GM21723 (cell line): ENCODE measurements around the gene PKMYT1.
A peak's percentile ranks its signal among the peaks of the same experiment; 100 is the strongest.

Experiments
- ATAC-seq: cut with Tn5 transposase; IDR thresholded peaks from one replicate; pipeline ENCODE4 v1.9.1; 2021; ENCODE audit warnings: mild to moderate bottlenecking, moderate library complexity; ENCODE audit not compliant: unreplicated experiment

Gene PKMYT1

DNA sequence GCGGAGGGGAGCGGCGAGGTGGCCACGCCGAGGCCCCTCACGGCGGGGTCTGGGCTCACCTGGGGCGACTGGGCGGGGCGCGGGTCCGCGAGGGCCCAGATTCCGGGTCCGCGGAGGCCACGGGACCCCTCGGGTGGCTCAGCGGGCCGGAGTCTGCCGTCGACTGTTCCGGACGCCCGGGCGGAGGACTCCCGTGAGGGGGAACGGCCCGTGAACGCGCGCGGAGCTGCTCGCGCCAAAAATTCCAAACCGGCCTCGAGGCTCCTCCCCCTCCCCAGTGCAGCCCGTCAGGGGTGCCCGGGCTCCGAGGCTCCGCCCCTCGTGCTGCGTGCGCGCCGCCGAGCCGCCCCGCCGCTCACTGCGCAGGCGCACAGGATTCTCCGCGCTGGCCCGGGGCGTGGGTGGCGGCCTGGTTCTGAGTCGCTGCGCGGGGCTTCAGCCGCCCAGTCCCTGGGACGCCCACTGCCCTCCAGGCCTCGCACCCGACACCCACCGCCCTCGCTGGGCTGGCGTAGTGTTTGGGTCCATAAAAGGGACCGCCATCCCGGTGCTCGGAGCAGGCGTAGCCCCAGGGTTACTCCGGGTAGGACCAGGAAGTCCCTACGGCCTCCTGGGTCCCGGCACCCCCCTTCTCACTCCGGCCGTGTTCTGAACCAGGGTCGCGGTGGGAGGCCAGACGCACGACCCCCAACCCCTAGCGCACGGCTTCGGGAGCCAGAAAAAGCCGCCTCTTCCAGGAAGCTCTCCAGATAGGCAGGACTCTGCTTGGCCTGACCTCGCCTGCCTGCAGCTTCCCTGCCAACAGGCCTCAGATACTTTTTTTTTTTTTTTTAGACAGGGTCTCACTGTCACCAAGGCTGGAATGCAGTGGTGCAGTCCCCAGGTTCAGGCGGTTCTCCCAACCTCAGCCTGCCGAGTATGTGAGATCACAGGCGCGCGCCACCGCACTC lies at the start of gene PKMYT1:
PKMYT1 (minus strand) TSS at position 220 of the 950 bp plus-strand sequence. CDS start 789 bp downstream, outside the sequence.
- peak; percentile 62 for ATAC-seq

DNA sequence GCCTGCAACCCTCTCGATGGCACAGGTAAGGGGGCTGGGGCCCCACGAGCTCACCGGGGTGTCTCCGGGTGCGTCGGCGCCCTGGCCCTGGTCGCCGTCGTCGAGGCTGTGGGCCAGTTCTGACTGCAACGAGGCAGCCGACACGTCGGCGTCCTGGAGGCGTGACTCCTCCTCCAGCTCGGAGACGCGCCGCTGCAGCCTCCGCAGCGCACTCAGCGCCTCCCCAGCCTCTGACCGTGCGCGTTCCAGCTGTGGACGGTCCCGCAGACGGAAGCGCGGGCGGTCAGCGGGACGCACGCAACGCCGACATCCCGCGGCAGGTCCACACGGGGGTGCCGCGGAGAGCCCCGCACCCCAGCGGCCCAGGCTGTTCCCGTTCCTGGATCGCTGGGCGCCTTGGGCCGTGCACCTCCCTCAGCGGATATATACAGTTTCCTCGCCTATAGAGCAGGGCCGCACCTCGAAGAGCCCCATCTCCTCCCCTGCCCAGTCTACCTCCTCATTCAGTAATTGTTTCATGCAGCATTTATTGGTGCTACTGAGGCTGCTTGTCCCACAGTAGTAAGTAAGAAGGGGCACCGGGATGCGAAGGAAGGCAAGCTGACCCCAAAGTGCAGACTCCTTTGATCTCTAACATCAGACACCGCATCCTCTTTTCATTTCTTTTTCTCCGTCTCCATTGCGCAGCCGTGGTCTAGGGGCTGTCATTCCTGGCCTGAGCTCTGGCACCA lies 49.4 kb upstream of the PKMYT1 start:
- no peak for ATAC-seq

DNA sequence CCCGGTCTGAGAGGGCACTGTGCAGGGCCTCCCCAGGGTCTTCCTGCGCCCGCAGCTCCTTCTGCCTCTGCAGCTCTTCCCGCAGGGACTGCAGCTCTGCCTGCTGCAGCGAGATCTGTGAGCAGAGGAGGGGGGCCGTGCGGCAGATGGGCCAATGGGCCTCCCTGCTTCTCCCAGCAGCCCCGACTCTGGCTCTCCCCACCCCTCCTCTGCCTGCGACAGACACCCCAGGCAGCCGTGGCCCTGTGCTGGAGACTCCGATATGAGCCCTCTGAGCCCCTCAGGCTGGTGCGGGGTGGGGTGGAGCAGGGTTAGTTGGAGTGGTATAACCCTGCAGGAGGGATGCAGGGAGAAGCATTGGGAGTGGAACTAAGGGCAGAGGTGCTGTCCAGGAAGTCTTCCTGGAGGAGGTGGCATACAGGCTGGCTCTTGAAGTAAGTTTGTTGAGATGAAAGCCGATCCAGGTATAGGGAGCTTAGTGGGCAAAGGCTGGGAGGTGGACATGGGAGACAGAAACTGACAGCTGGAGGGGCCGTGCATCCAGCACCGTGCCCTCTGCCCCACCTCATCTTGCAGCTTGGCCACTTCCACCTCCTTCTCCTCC lies 48.6 kb upstream of the PKMYT1 start:
- no peak for ATAC-seq

DNA sequence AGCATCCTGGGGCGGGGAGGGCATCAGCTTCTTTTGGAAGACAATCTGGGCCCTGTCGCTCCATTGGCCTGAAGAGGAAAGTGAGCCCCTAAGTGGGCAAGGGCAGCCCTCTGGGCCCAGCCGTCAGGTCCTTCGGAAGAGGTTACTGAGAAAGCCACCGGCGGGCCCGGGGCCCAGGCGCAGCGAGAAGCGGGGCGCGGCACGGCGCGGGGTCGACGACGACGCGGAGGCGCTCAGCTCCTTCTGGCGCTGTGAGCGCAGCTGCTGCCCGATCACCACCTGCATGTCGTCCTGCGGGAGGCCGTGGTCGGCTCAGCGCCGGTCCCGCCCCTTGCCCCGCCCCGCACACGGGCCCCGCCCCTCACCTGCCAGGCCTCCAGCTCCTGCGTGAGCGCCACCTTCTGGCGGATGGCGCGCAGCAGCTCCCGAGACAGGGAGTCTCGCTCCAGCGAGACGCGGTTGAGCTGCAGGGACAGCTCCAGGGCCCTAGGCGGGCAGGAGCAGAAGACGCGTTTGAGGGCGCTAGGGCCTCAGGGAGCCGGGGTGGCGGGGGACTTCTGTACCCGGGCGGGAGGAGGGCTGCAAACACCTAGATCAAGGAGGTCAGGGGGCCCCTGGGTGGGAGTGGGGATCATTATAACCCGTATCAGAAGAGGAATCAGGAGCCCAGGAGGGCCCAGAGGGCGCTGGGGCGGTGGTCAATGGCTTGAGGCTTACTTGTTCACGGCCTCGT lies 47.9 kb upstream of the PKMYT1 start:
- no peak for ATAC-seq

DNA sequence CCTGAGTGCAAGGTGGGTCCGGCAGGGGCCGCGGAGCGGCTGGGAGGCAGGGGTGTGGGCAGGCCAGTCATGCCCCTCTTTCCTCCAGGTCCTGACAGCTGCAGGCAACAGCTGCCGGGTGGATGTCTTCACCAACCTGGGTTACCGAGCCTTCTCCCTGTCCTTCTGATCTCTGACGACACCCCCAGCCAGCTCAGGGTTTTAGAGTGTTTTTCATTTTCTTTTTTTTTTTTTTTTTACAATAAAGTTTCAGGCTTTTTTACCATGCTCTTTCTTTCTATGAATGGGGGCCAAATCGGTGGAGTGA lies 47.2 kb upstream of the PKMYT1 start:
- no peak for ATAC-seq

DNA sequence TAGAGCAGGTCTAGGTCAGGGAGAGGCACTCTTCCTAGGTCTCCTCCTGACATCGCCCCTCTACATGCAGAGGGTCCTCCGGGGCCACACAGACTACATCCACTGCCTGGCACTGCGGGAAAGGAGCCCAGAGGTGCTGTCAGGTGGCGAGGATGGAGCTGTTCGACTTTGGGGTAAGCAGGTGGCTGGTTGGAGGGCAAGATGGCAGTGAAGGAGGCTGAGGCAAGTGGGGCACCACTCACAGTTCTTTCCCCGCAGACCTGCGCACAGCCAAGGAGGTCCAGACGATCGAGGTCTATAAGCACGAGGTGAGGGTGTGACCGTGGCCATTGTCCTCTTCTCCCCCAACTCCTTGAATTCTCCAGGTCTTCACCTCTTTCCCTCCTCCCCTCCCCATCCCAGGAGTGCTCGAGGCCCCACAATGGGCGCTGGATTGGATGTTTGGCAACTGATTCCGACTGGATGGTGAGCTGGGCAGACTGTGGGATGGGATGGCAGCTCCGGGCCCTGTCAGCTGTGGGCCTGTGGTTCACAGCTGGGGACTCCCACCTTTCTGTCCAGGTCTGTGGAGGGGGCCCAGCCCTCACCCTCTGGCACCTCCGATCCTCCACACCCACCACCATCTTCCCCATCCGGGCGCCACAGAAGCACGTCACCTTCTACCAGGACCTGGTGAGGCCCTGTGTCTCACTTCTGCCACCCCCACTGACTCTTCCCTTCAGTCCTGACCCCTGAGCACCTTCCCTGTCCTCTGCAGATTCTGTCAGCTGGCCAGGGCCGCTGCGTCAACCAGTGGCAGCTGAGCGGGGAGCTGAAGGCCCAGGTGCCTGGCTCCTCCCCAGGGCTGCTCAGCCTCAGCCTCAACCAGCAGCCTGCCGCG lies 46.6 kb upstream of the PKMYT1 start:
- ATAC-seq: no peak

DNA sequence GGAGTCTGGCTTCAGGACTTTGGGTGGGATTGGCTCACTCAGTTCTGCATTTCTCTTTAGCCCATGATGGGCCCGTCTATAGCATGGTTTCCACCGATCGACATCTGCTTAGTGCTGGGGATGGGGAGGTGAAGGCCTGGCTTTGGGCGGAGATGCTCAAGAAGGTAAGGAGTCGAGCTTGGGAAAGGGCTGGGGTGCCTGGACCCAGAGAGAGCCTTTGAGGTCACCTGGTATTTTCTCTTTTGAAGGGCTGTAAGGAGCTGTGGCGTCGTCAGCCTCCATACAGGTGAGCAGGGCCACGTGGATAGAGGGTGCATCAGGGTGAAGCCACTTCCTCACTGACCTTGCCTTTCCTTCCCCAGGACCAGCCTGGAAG lies 45.7 kb upstream of the PKMYT1 start:
- ATAC-seq: no peak

DNA sequence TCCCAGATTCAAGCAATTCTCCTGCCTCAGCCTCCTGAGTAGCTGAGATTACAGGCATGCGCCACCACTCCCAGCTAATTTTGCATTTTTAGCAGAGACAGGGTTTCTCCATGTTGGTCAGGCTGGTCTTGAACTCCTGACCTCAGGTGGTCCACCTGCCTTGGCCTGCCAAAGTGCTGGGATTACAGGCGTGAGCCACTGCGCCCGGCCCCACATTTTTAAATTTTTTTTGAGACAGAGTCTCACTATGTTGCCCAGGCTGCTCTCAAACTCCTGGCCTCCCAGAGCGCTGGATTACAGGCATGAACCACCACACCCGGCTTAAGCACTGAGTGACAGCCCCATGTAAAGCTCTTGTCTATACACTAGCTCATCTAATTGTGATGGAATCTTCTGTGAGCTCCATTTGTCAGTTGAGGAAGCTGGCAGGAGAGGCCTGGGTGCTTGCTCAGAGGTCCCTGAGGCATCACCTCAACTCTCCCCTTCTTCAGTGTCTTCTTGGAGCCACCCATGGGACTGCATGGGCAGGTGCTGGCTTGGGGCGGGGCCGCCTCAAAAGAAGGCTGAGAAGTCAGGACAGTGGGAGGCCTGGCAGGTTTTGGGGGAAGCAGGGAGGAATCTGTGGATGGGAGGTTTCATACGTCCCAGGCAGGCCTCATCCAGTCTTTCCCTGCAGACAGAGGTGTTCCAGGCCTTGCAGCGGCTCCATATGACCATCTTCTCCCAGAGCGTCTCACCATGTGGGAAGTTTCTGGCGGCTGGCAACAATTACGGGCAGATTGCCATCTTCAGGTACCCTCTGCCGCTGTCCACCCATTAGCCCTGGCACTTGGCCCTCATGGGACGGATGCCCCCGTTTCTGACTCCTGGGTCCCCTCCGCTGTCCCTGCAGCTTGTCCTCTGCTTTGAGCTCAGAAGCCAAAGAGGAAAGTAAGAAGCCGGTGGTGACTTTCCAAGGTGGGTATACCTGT lies 45.1 kb upstream of the PKMYT1 start:
- ATAC-seq: no peak

DNA sequence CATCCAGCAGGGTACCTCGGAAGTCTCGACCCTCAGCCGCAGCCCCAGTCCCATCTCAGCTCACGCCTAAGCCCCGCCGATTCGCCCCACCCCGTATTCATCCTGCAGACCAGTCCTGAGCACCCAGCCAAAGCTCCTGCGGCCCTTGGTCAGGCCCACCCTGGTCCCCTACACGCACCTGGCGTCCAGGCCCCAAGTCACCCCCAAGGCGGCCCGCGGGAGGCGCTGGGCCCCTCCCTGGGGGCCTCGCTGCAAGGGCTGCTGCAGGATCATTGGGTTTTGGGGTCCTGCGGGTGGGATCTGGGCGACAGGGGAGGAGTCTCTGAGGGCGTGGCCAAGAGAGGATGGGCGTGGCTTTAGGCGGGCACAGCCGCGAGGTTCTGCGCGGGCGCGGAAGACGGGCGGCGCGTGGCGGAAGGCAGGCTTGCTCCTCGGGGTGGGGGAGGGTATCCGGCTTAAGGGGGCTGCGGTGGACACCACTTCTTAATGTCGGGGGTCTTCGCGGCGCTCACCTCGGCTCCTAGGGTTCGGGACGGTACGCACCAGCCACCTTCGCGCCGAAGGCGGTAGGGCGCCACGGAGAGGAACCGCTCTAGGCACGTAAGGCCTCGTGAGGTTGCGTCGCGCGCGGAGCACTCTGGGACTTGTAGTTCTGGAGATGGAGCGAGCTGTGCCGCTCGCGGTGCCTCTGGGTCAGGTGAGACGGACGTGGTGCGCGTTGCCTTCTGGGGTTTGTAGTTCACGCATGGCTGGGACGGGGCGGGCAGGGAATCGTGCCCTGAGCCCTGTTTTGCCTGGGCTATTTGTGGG lies 43.6 kb upstream of the PKMYT1 start, which contains the start of the genes HCFC1R1 and THOC6:
HCFC1R1 (minus strand) TSS at position 274 of the 810 bp plus-strand sequence; CDS start at position 273, 1 bp downstream.
THOC6 (plus strand) TSS at position 367 of the 810 bp plus-strand sequence; CDS start at position 659, 292 bp downstream.
- ATAC-seq: peak; percentile 72

DNA sequence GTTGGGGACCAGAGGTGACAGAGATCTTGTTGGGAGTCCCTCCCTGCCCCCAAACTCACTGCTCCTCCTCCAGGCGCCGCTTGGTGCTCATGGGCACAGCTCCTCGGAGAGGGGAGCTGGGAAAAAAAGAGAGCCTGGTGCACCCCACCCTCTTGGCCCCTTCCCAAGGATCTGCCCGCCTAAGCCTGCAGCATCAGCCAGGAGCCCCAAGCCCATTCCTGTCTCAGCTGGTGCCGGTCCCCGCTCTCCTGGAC lies 43.1 kb upstream of the PKMYT1 start:
- ATAC-seq: peak; percentile 1

DNA sequence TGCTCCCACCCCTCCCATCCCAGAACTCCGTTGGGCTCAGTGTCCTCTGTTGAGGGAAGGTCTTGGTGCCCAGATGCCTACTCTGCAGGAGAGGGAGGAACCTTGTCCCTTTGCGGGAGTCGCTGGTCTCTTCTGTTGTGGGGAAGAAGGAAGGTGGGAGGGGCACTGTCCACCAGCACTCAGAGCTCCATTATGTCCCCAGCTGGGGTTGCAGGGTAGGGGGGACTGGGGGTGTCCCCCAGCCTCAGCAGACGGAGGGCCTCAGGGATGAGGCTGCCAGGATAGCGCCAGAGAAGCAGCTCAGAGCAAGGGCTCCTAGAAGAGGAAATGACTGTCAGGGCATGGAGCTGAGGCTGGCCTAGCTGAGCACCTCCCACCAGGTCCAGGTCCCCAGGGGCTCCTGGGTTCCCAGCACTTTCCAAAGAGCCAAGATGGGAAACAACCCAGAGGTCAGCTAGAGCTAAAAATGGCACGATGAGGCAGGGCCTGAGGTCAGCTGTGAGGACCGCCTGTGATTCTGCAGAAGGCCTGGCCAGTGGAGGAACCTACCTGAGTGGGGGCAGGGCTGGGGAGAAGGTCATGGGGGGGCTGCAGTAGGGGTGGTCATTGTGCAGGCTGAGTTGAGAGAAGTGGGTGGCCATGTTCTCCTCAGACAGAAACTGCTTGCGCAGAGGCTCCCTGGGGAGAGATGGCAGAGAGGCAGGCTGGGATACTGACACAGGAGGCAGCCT lies 42.6 kb upstream of the PKMYT1 start:
- no peak for ATAC-seq

DNA sequence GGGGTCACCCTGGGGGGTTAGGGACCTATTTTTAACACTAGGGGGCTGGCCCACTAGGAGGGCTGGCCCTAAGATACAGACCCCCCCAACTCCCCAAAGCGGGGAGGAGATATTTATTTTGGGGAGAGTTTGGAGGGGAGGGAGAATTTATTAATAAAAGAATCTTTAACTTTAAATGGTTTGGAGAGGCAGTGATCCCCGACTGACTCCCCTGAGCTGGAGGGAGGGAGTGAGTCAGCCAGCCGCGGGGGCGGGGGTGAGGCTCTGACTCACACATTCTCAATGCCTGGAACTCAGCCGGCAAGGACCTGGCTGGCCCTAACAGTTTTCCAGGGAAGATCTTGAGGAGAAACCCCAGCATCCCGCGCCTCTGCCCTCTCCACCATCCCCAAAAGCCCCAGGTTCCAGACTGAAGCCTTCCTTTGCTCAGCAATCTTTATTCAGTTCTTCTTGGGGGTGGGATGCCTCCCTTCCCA lies 42.0 kb upstream of the PKMYT1 start:
- ATAC-seq: no peak

DNA sequence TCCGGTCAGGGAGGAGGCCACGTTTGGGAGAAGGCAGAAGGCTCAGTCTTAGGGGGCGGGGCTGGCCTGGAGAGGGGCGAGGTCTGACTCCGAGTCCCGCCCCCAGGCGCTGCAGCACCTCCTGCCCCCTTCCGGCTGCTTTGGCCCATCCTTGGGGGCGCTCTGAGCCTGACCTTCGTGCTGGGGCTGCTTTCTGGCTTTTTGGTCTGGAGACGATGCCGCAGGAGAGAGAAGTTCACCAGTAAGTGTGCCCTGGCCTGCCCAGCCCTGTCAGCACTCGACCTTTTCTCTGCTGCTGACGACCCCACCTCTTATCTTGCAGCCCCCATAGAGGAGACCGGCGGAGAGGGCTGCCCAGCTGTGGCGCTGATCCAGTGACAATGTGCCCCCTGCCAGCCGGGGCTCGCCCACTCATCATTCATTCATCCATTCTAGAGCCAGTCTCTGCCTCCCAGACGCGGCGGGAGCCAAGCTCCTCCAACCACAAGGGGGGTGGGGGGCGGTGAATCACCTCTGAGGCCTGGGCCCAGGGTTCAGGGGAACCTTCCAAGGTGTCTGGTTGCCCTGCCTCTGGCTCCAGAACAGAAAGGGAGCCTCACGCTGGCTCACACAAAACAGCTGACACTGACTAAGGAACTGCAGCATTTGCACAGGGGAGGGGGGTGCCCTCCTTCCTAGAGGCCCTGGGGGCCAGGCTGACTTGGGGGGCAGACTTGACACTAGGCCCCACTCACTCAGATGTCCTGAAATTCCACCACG lies 41.4 kb upstream of the PKMYT1 start:
- no peak for ATAC-seq

DNA sequence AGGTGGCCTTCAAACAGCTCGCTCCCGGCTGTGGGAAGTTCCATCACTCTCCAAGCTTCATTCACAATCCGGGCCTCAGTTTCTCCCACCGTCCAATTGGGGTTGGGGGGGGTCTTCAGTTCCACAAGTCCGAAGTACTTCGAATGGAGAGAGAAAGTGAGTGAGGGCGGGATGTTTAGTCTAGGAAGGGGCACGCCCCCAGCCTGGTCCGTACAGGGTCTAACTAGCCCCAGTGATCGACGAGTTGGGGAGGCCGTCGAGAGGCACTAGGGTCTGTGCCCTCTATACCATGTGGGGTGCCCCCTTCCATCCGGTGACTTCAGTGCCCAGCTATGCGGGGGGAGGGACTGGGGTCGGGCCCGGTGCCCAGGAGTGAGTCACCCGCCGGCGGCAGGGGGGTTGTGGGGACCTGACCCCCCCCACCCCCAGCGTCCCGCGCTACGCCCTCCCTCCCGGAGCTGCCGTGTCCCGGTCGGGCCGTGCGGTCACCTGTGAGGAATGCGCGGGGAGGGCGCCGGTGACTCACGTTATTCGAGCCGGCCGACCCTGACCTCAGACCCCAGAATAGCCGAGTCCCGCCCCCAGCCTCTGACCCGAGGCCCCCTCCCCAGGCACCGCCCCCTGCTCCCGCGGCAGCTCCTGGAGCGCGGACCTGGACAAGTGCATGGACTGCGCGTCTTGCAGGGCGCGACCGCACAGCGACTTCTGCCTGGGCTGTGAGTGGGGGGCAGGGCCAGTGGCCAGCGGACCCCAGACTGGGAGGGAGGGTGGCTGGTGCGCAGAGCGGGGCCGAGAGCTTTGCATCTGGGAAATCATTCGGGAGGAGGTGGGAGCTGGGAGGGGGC lies 40.6 kb upstream of the PKMYT1 start:
- ATAC-seq: no peak

DNA sequence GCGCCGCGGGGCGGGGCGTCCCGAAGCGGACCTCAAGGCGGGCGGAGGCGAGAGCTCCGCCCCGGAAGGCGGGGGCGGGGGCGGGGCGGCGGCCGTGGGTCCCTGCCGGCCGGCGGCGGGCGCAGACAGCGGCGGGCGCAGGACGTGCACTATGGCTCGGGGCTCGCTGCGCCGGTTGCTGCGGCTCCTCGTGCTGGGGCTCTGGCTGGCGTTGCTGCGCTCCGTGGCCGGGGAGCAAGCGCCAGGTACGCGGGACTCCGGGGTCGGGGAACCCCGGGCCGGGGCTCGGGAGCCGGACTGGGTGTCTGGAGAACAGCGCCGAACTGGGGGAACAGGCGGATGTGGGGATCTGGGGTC lies 40.0 kb upstream of the PKMYT1 start, which contains the start of gene TNFRSF12A:
TNFRSF12A (plus strand) TSS at position 122 of the 357 bp plus-strand sequence; CDS start at position 152, 30 bp downstream.
- no peak for ATAC-seq
